Measurements from ENCODE around the gene BAZ2B. TPM values are rescaled to one million over a fixed set of nuclear protein-coding genes. Genes with fewer than 3 reads are reported as not detected.

Gene BAZ2B
- total RNA-seq, 1 experiment from 2014 or later: 54.9 TPM

DNA sequence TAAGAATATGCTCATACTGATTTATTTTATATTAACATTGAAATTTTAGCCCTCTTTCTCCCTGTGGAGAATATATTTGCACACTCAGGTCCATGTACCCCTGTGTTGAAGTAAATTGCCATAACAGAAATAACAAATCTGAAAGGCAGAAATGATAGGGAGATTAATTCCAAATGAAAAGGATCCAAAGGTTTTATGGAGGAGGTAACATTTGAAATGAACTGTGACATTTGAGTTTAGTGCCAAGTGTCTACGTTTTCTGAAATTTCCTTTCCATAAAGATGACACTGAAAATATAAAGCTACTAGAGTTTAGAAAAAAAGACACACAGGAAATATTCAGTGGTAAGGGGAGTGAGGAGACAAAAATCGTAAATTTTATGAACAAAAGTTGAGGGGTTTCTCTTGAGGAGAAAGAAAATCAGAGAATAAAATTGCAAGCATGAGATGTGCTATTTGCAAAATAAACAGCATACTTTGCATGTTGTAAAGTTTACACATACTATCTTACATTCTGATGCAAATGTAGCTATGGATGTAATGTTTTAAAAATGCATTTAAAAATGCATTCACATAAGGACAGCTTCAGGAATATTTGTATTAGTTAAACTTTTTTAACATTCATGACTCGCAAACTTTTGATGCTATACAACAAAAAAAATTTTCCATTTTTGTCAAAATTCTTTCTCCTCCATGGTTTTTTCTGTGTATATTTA is 69.5 kb downstream of the BAZ2B start:
- TF ChIP-seq, protein P1, sequence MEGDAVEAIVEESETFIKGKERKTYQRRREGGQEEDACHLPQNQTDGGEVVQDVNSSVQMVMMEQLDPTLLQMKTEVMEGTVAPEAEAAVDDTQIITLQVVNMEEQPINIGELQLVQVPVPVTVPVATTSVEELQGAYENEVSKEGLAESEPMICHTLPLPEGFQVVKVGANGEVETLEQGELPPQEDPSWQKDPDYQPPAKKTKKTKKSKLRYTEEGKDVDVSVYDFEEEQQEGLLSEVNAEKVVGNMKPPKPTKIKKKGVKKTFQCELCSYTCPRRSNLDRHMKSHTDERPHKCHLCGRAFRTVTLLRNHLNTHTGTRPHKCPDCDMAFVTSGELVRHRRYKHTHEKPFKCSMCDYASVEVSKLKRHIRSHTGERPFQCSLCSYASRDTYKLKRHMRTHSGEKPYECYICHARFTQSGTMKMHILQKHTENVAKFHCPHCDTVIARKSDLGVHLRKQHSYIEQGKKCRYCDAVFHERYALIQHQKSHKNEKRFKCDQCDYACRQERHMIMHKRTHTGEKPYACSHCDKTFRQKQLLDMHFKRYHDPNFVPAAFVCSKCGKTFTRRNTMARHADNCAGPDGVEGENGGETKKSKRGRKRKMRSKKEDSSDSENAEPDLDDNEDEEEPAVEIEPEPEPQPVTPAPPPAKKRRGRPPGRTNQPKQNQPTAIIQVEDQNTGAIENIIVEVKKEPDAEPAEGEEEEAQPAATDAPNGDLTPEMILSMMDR (conservative IDR thresholded peaks at IDR 0.05): no peak
- no peaks in the 10 kb centered on the region for H3K27me3 Mint-ChIP-seq (ENCODE audit: low read depth)
- WGBS (ENCODE audit: extremely low coverage, insufficient read length, low lambda C conversion rate): no CpG with 5 or more reads among the region's 3 CpGs
- peaks cover 12 to 19% (median 13%) of the 10 kb centered on the region in 3 experiments for H3K36me3 Mint-ChIP-seq (ENCODE audit: insufficient read depth in 1 of 3, low read depth in 3 of 3)
- no peak overlapping the region for H3K4me3 Mint-ChIP-seq
- peaks cover 0 to 3% of the 10 kb centered on the region in 2 experiments; a peak in 2 of 5 replicates for H3K9me3 Mint-ChIP-seq
- Histone ChIP-seq H2BK120ac (ENCODE audit: low read depth, low read length, poor library complexity, severe bottlenecking) (no peak overlapping the region), H4K5ac (ENCODE audit: insufficient read length, low read depth, low read length) (no peak overlapping the region), H3K9ac (ENCODE audit: extremely low read depth, insufficient read length, low read length) (no peak overlapping the region), H3T11ph (ENCODE audit: low read length) (no peak overlapping the region), H3K79me2 (ENCODE audit: insufficient read depth, low read length) (no peaks in the 10 kb centered on the region), H3K27me3 (ENCODE audit: insufficient read depth, low read length) (no peaks in the 10 kb centered on the region), H2AFZ (ENCODE audit: low read length) (no peak overlapping the region), H3K56ac (ENCODE audit: insufficient read length, low read depth, low read length) (no peak overlapping the region), H2AK5ac (ENCODE audit: insufficient read length, low read length) (no peak overlapping the region), H4K8ac (replicated peaks; ENCODE audit: insufficient read length, low read depth, low read length) (no peak overlapping the region), H3K4ac (ENCODE audit: low read depth, low read length) (no peak overlapping the region), H2BK12ac (ENCODE audit: insufficient read length, low read depth, low read length) (no peak overlapping the region), H3K9me3 (ENCODE audit: control insufficient read depth, low read depth, low read length) (no peaks in the 10 kb centered on the region), H2BK5ac (ENCODE audit: insufficient read length, low read length) (no peak overlapping the region), H3K79me1 (ENCODE audit: insufficient read depth, low read depth, low read length, poor library complexity, severe bottlenecking) (no peaks in the 10 kb centered on the region), H4K91ac (ENCODE audit: insufficient read length, low read depth, low read length) (no peak overlapping the region), H3K4me2 (ENCODE audit: insufficient read depth, insufficient read length, low read length) (no peak overlapping the region), H3K27ac (ENCODE audit: insufficient read length, low read depth, low read length) (no peak overlapping the region), H3K23me2 (ENCODE audit: insufficient read length, low read depth, low read length, poor library complexity, severe bottlenecking) (no peaks in the 10 kb centered on the region), H2BK15ac (ENCODE audit: low read depth, low read length) (no peak overlapping the region), H3K14ac (ENCODE audit: insufficient read depth, low read length) (no peak overlapping the region), H3K18ac (ENCODE audit: insufficient read length, low read depth, low read length) (no peak overlapping the region), H2BK20ac (ENCODE audit: low read depth, low read length, poor library complexity, severe bottlenecking) (no peak overlapping the region), H4K20me1 (ENCODE audit: control insufficient read depth, insufficient read depth, insufficient read length) (no peaks in the 10 kb centered on the region), H3K4me1 (ENCODE audit: insufficient read depth, low read length) (no peaks in the 10 kb centered on the region; the same call in 1 of the 2 replicates), H3K23ac (ENCODE audit: insufficient read length, low read depth, low read length) (no peak overlapping the region)
- DNase-seq: no peak
- H3K4me1 Mint-ChIP-seq: peaks cover 7 to 13% of the 10 kb centered on the region in 2 experiments
- peak overlapping the region in 1 of 3 experiments; percentile 37; a peak in 3 of 7 replicates for H3K27ac Mint-ChIP-seq

Data from H9 (cell line).